Caco-2 (cell line): Measurements from ENCODE around the gene KIF5B. TPM values are rescaled to one million over a fixed set of nuclear protein-coding genes. Genes with fewer than 3 reads are reported as not detected.
A peak's percentile ranks its signal among the peaks of the same experiment; 100 is the strongest.

ENCODE experiments used
- BruUV-seq: library from RNA; stranded (reverse); fragments of 400-500 nt; replicated peaks from 2 replicates; lab custom pipeline; 2021; lab: Mats Ljungman, UMichigan
- CTCF ChIA-PET: fragments of 300-600 bp; sonication (Branson Sonifier 250); formaldehyde crosslinking; loops from one replicate; lab custom pipeline; 2022; ENCODE audit warnings: antibody characterized with exemption; lab: Charles Lee
- POLR2A ChIA-PET: fragments of 300-600 bp; sonication (Branson Sonifier 250); formaldehyde crosslinking; loops from one replicate; lab custom pipeline; 2022; ENCODE audit warnings: antibody characterized with exemption; lab: Charles Lee
- DNase-seq, 2 experiments: peaks; one replicate each; pipeline versions ENCODE4 v3.0.0 to v3.0.0-alpha.2; 2020 to 2022
- H3K27me3 ChIP-seq: replicated peaks from 2 replicates; pipeline ENCODE4 v1.6.0; 2011; ENCODE audit warnings: low read length; ENCODE audit not compliant: control insufficient read depth, insufficient read depth
- H3K36me3 ChIP-seq: 2 replicates; pipeline ENCODE4 v1.5.1; 2011; ENCODE audit warnings: low read length; ENCODE audit not compliant: control insufficient read depth, insufficient read depth
- H3K4me1 ChIP-seq: fragments of 250-450 bp; sonication (Bioruptor Pico); 2 replicates; pipeline ENCODE4 v1.5.1; 2020; ENCODE audit warnings: mild to moderate bottlenecking
- H3K4me3 ChIP-seq: 2 replicates; pipeline ENCODE4 v1.5.1; 2011; ENCODE audit warnings: low read depth, mild to moderate bottlenecking, control low read depth, low read length
- H3K9me3 ChIP-seq: fragments of 250-450 bp; sonication (Bioruptor Pico); 2 replicates; pipeline ENCODE4 v1.5.1; 2020; ENCODE audit warnings: mild to moderate bottlenecking, moderate library complexity
- H3K27ac Mint-ChIP-seq: one replicate; pipeline ENCODE4 v1.8.0; 2022; ENCODE audit warnings: mixed read lengths; ENCODE audit not compliant: unreplicated experiment
- H3K27me3 Mint-ChIP-seq: one replicate; pipeline ENCODE4 v1.8.0; 2022; ENCODE audit warnings: mixed read lengths; ENCODE audit not compliant: insufficient read depth, unreplicated experiment
- H3K36me3 Mint-ChIP-seq: one replicate; pipeline ENCODE4 v1.8.0; 2022; ENCODE audit warnings: mild to moderate bottlenecking, mixed read lengths; ENCODE audit not compliant: insufficient read depth, unreplicated experiment
- H3K4me1 Mint-ChIP-seq: one replicate; pipeline ENCODE4 v1.8.0; 2022; ENCODE audit warnings: low read depth, mixed read lengths; ENCODE audit not compliant: unreplicated experiment
- H3K4me3 Mint-ChIP-seq: one replicate; pipeline ENCODE4 v1.8.0; 2022; ENCODE audit warnings: mild to moderate bottlenecking, moderate library complexity, mixed read lengths; ENCODE audit not compliant: unreplicated experiment
- H3K9me3 Mint-ChIP-seq: one replicate; pipeline ENCODE4 v1.8.0; 2022; ENCODE audit warnings: mixed read lengths; ENCODE audit not compliant: unreplicated experiment
- CTCF ChIP-seq, 2 experiments: fragments of 200-600 bp in 1 of 2; IDR thresholded peaks; 1 replicate in 1 of 2; 2 replicates in 1 of 2; pipeline versions ENCODE4 v1.5.1 to v1.8.0; 2011 to 2022; ENCODE audit warnings: antibody characterized with exemption in 1 of 2, control low read depth in 1 of 2, inconsistent platforms in 1 of 2, low read depth in 1 of 2, low read length in 1 of 2, mild to moderate bottlenecking in 1 of 2, moderate library complexity in 1 of 2; ENCODE audit not compliant: insufficient read depth in 1 of 2, severe bottlenecking in 1 of 2, unreplicated experiment in 1 of 2
- intact Hi-C: fragments of 100-400 bp; cut with micrococcal nuclease; formaldehyde crosslinking; loops from one replicate; pipeline ENCODE4 v1.10.0; 2022; ENCODE audit not compliant: unreplicated experiment
- total RNA-seq: library from RNA; stranded (reverse); gene quantifications from 2 replicates; pipeline ENCODE4 v1.2.3, GENCODE V29; 2022

Gene KIF5B
- total RNA-seq, 1 experiment from 2014 or later: 183 TPM

DNA sequence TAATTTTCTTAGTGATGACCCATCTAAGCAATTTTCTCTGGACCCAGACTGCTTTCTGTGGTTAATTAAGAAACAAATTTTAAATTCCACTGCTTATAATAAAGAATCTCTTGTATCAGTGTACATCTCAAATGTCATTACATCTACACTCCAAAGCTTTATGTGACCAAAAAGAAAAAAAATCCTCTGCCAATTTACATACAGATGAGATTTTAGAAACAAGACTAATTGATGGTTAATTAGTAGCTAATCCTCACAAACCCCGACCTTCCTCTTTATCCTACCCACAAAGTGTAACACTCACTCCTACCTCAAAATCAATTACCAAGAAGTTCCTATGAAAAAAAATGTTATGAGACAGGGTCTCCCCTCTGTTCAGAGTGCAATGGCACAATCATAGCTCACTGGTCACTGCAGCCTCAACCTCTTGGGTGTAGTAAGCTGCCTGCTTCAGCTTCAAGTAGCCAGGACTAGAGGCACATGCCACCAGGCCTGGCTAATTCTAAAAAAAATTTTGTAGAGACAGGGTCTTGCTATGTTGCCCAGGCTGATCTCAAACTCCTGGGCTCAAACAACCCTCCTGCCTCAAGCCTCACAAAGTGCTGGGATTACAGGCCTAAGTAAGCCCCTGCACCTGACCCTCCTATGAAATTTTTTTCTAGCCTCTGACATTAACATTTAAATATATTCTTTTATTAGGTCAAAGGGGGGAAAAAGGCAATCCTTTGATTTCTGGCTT lies 14.8 kb downstream of the KIF5B start:
- no peaks in the 10 kb centered on the region for H3K9me3 Mint-ChIP-seq
- Histone ChIP-seq H3K4me1 (peaks cover 11% of the 10 kb centered on the region), H3K9me3 (no peaks in the 10 kb centered on the region), H3K27me3 (no peaks in the 10 kb centered on the region), H3K36me3 (peaks cover 2% of the 10 kb centered on the region; the same call in 1 of the 2 replicates), H3K4me3 (no peak overlapping the region)
- intact Hi-C loops: no loop called here
- no TSS peak for BruUV-seq
- peaks cover 78% of the 10 kb centered on the region for H3K36me3 Mint-ChIP-seq
- no peaks in the 10 kb centered on the region for H3K27me3 Mint-ChIP-seq
- H3K4me1 Mint-ChIP-seq: peaks cover 16% of the 10 kb centered on the region
- ChIA-PET CTCF (no interaction called here), POLR2A (no interaction called here)
- no peak overlapping the region for H3K27ac Mint-ChIP-seq
- H3K4me3 Mint-ChIP-seq: no peak overlapping the region
- TF ChIP-seq CTCF (IDR thresholded peaks at IDR 0.05; ENCODE audit: insufficient read depth in 1 of 2, low read depth in 1 of 2, low read length in 1 of 2, severe bottlenecking in 1 of 2, unreplicated experiment in 1 of 2): no peak
- no peak for DNase-seq

DNA sequence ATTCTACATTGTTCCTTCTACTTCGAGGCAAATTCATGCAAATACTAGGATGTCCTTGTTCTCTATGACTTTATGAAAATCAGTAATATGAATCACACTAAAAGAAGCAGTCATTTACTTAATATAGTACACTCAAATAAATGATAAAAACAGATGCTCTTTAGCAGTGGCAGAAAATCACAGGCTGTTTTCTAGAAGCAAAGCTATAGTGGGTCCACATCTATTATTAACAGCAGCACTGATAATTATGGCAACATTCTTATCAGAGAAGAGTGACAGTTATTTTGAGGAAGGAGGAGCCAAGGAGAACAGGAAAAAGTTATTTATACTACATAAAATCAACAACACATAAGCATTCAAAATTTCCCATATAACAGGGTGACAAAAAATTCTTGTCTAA lies 16.5 kb downstream of the KIF5B start:
- no peak overlapping the region for H3K4me3 Mint-ChIP-seq
- no peak for TF ChIP-seq CTCF (IDR thresholded peaks at IDR 0.05; ENCODE audit: insufficient read depth in 1 of 2, low read depth in 1 of 2, low read length in 1 of 2, severe bottlenecking in 1 of 2, unreplicated experiment in 1 of 2)
- intact Hi-C loops: no loop called here
- peaks cover 78% of the 10 kb centered on the region for H3K36me3 Mint-ChIP-seq
- H3K4me1 Mint-ChIP-seq: peaks cover 14% of the 10 kb centered on the region
- CTCF ChIA-PET: no interaction called here
- BruUV-seq: no TSS peak
- H3K9me3 Mint-ChIP-seq: no peaks in the 10 kb centered on the region
- H3K9me3 ChIP-seq: no peaks in the 10 kb centered on the region
- no peaks in the 10 kb centered on the region for H3K27me3 ChIP-seq
- H3K36me3 ChIP-seq: peaks cover 2% of the 10 kb centered on the region
- DNase-seq: no peak
- POLR2A ChIA-PET: no interaction called here
- H3K4me1 ChIP-seq: peaks cover 11% of the 10 kb centered on the region
- no peak overlapping the region for H3K27ac Mint-ChIP-seq
- no peaks in the 10 kb centered on the region for H3K27me3 Mint-ChIP-seq
- no peak overlapping the region for H3K4me3 ChIP-seq

- Histone ChIP-seq H3K4me3 (no peak overlapping the region), H3K9me3 (no peaks in the 10 kb centered on the region), H3K4me1 (peaks cover 11% of the 10 kb centered on the region), H3K27me3 (no peaks in the 10 kb centered on the region), H3K36me3 (peaks cover 4% of the 10 kb centered on the region)
- intact Hi-C loops: no loop called here
- Mint-ChIP-seq H3K4me3 (no peak overlapping the region), H3K27me3 (no peaks in the 10 kb centered on the region), H3K4me1 (peaks cover 10% of the 10 kb centered on the region), H3K36me3 (peaks cover 78% of the 10 kb centered on the region), H3K27ac (no peak overlapping the region), H3K9me3 (no peaks in the 10 kb centered on the region)
- TSS peak; percentile 2 for BruUV-seq
- TF ChIP-seq CTCF (IDR thresholded peaks at IDR 0.05; ENCODE audit: insufficient read depth in 1 of 2, low read depth in 1 of 2, low read length in 1 of 2, severe bottlenecking in 1 of 2, unreplicated experiment in 1 of 2): no peak
- ChIA-PET POLR2A (no interaction called here), CTCF (no interaction called here)
- DNase-seq: no peak
Observed at GRCh38 chr10:32038777-32039176, 17.4 kb downstream of the KIF5B start.
